GM18505 (cell line): ENCODE results near the gene FAM241A.
A peak's percentile ranks its signal among the peaks of the same experiment; 100 is the strongest.
"Not testable (repeated sequence)": the region's sequence is repeated elsewhere in the genome, so short reads cannot be mapped to it uniquely, and the experiment has no call there.

Experiments used
- ATAC-seq: cut with Tn5 transposase; IDR thresholded peaks from one replicate; pipeline ENCODE4 v1.9.1; 2021; ENCODE audit not compliant: unreplicated experiment
- POLR2A ChIP-seq: IDR thresholded peaks from 4 replicates; pipeline ENCODE4 v1.6.1; 2011; ENCODE audit warnings: borderline replicate concordance; ENCODE audit not compliant: insufficient read depth, insufficient read length; ENCODE audit errors: extremely low read depth

The FAM241A gene

GRCh38 chr4:112145326-112145789 is at the start of gene FAM241A:
Gene FAM241A, plus strand, starts transcription at chr4:112145454. Its CDS starts 127 bp downstream, at chr4:112145581.
- TF ChIP-seq POLR2A: peak; percentile 85
- peak; percentile 95 for ATAC-seq

- ATAC-seq: no peak
- TF ChIP-seq POLR2A: no peak
Observed at GRCh38 chr4:112098841-112099530, 46.3 kb upstream of the FAM241A start.

- ATAC-seq: no peak
- no peak for TF ChIP-seq POLR2A
Observed at GRCh38 chr4:112099701-112100297, 45.5 kb upstream of the FAM241A start.

GRCh38 chr4:112102875-112103370 is 42.3 kb upstream of the FAM241A start:
- no peak for ATAC-seq

GRCh38 chr4:112105201-112105969 is 39.9 kb upstream of the FAM241A start:
- no peak for TF ChIP-seq POLR2A
- ATAC-seq: no peak

More at GRCh38 chr4:112102875-112103370, 42.3 kb upstream of the FAM241A start:
- TF ChIP-seq POLR2A: no peak

- ATAC-seq: peak; percentile 57
- no peak for TF ChIP-seq POLR2A
Observed at GRCh38 chr4:112109360-112110058, 35.7 kb upstream of the FAM241A start.

- no peak for TF ChIP-seq POLR2A
- peak; percentile 30 for ATAC-seq
Observed at GRCh38 chr4:112110059-112110425, 35.2 kb upstream of the FAM241A start.

- TF ChIP-seq POLR2A: no peak
Observed at GRCh38 chr4:112111306-112111705, 33.9 kb upstream of the FAM241A start.

GRCh38 chr4:112112095-112112494 is 33.2 kb upstream of the FAM241A start:
- not testable (repeated sequence) for ATAC-seq

More at GRCh38 chr4:112111306-112111705, 33.9 kb upstream of the FAM241A start:
- ATAC-seq: no peak

GRCh38 chr4:112112590-112113170 is 32.6 kb upstream of the FAM241A start:
- ATAC-seq: no peak
- no peak for TF ChIP-seq POLR2A

- ATAC-seq: no peak
- TF ChIP-seq POLR2A: no peak
Observed at GRCh38 chr4:112113864-112114263, 31.4 kb upstream of the FAM241A start.

GRCh38 chr4:112114452-112114851 is 30.8 kb upstream of the FAM241A start:
- no peak for ATAC-seq
- TF ChIP-seq POLR2A: no peak
